ENCODE measurements around the gene SLC66A1. TPM values are rescaled to one million over a fixed set of nuclear protein-coding genes. Genes with fewer than 3 reads are reported as not detected.
A peak's percentile ranks its signal among the peaks of the same experiment; 100 is the strongest.

The SLC66A1 gene
- total and polyA plus RNA-seq, 9 of the 15 experiments (the other 6 are each of a cell fraction or from before 2014, with no cell fraction given) = 1.2 to 40.8 (median 18.6) TPM

DNA sequence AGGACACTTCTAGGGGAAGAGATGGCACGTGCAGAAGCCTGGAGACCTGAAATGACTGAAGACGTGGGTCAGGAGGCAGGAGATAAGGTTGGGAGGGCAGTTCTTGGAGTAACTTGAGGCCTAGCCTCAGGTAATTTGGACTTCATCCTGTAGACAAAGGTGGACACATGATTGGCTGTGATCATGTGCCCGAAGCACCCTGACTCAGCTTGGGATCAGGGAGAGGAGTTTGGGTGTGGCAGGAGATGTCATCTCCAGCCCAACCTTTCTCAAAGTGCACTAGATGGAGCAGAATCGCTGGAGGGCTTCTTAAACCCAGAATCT, 1.5 kb downstream of the SLC66A1 start (continued):
- TF ChIP-seq, protein P1, sequence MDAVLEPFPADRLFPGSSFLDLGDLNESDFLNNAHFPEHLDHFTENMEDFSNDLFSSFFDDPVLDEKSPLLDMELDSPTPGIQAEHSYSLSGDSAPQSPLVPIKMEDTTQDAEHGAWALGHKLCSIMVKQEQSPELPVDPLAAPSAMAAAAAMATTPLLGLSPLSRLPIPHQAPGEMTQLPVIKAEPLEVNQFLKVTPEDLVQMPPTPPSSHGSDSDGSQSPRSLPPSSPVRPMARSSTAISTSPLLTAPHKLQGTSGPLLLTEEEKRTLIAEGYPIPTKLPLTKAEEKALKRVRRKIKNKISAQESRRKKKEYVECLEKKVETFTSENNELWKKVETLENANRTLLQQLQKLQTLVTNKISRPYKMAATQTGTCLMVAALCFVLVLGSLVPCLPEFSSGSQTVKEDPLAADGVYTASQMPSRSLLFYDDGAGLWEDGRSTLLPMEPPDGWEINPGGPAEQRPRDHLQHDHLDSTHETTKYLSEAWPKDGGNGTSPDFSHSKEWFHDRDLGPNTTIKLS (IDR thresholded peaks at IDR 0.05; ENCODE audit: borderline replicate concordance, low read depth) = no peak
- TF ChIP-seq, protein P2, sequence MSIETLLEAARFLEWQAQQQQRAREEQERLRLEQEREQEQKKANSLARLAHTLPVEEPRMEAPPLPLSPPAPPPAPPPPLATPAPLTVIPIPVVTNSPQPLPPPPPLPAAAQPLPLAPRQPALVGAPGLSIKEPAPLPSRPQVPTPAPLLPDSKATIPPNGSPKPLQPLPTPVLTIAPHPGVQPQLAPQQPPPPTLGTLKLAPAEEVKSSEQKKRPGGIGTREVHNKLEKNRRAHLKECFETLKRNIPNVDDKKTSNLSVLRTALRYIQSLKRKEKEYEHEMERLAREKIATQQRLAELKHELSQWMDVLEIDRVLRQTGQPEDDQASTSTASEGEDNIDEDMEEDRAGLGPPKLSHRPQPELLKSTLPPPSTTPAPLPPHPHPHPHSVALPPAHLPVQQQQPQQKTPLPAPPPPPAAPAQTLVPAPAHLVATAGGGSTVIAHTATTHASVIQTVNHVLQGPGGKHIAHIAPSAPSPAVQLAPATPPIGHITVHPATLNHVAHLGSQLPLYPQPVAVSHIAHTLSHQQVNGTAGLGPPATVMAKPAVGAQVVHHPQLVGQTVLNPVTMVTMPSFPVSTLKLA (conservative IDR thresholded peaks at IDR 0.05) = peak; percentile 57 to 65; a peak in 3 of 4 replicates
- TF ChIP-seq PHF20 (IDR thresholded peaks at IDR 0.05; ENCODE audit: partially characterized antibody) (no peak), ZNF24 (IDR thresholded peaks at IDR 0.05) (no peak), ZNF232 (CRISPR knock-in tag; IDR thresholded peaks at IDR 0.05) (no peak), ZKSCAN1 (IDR thresholded peaks at IDR 0.05; ENCODE audit: low read depth, low read length) (no peak), BRD4 (IDR thresholded peaks at IDR 0.05) (no peak), CBX5 (IDR thresholded peaks at IDR 0.05; ENCODE audit: borderline replicate concordance, low read depth) (no peak), RBM17 (IDR thresholded peaks at IDR 0.05; ENCODE audit: borderline replicate concordance, low read depth, low read length) (no peak), GATA2 (CRISPR knock-in tag; IDR thresholded peaks at IDR 0.05) (peak; percentile 46; the same call in 1 of the 2 replicates), NR1H2 (CRISPR knock-in tag; IDR thresholded peaks at IDR 0.05) (no peak), ZNF551 (CRISPR knock-in tag; IDR thresholded peaks at IDR 0.05) (no peak), ZBTB8A (IDR thresholded peaks at IDR 0.05; ENCODE audit: partially characterized antibody) (no peak), PRPF4 (IDR thresholded peaks at IDR 0.05; ENCODE audit: insufficient read depth, low read depth, low read length, poor library complexity, severe bottlenecking) (no peak), NR2C2 (CRISPR knock-in tag; IDR thresholded peaks at IDR 0.05) (no peak), NR2C2 (tag; IDR thresholded peaks at IDR 0.05) (no peak)
- TF ChIP-seq, protein P3, sequence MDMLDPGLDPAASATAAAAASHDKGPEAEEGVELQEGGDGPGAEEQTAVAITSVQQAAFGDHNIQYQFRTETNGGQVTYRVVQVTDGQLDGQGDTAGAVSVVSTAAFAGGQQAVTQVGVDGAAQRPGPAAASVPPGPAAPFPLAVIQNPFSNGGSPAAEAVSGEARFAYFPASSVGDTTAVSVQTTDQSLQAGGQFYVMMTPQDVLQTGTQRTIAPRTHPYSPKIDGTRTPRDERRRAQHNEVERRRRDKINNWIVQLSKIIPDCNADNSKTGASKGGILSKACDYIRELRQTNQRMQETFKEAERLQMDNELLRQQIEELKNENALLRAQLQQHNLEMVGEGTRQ (CRISPR knock-in tag; IDR thresholded peaks at IDR 0.05) = peak; percentile 55
- TF ChIP-seq, protein P4, sequence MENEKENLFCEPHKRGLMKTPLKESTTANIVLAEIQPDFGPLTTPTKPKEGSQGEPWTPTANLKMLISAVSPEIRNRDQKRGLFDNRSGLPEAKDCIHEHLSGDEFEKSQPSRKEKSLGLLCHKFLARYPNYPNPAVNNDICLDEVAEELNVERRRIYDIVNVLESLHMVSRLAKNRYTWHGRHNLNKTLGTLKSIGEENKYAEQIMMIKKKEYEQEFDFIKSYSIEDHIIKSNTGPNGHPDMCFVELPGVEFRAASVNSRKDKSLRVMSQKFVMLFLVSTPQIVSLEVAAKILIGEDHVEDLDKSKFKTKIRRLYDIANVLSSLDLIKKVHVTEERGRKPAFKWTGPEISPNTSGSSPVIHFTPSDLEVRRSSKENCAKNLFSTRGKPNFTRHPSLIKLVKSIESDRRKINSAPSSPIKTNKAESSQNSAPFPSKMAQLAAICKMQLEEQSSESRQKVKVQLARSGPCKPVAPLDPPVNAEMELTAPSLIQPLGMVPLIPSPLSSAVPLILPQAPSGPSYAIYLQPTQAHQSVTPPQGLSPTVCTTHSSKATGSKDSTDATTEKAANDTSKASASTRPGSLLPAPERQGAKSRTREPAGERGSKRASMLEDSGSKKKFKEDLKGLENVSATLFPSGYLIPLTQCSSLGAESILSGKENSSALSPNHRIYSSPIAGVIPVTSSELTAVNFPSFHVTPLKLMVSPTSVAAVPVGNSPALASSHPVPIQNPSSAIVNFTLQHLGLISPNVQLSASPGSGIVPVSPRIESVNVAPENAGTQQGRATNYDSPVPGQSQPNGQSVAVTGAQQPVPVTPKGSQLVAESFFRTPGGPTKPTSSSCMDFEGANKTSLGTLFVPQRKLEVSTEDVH (IDR thresholded peaks at IDR 0.05; ENCODE audit: low read depth, partially characterized antibody) = no peak
- TF ChIP-seq, protein P5, sequence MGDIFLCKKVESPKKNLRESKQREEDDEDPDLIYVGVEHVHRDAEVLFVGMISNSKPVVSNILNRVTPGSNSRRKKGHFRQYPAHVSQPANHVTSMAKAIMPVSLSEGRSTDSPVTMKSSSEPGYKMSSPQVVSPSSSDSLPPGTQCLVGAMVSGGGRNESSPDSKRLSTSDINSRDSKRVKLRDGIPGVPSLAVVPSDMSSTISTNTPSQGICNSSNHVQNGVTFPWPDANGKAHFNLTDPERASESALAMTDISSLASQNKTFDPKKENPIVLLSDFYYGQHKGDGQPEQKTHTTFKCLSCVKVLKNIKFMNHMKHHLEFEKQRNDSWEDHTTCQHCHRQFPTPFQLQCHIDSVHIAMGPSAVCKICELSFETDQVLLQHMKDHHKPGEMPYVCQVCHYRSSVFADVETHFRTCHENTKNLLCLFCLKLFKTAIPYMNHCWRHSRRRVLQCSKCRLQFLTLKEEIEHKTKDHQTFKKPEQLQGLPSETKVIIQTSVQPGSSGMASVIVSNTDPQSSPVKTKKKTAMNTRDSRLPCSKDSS (IDR thresholded peaks at IDR 0.05; ENCODE audit: low read depth, partially characterized antibody) = no peak
- TF ChIP-seq, protein P6, sequence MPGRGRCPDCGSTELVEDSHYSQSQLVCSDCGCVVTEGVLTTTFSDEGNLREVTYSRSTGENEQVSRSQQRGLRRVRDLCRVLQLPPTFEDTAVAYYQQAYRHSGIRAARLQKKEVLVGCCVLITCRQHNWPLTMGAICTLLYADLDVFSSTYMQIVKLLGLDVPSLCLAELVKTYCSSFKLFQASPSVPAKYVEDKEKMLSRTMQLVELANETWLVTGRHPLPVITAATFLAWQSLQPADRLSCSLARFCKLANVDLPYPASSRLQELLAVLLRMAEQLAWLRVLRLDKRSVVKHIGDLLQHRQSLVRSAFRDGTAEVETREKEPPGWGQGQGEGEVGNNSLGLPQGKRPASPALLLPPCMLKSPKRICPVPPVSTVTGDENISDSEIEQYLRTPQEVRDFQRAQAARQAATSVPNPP (IDR thresholded peaks at IDR 0.05; ENCODE audit: borderline replicate concordance, insufficient read depth, insufficient read length) = no peak

Data from K562 (cell line).